Measurements from ENCODE around the gene ZNF827.

DNA sequence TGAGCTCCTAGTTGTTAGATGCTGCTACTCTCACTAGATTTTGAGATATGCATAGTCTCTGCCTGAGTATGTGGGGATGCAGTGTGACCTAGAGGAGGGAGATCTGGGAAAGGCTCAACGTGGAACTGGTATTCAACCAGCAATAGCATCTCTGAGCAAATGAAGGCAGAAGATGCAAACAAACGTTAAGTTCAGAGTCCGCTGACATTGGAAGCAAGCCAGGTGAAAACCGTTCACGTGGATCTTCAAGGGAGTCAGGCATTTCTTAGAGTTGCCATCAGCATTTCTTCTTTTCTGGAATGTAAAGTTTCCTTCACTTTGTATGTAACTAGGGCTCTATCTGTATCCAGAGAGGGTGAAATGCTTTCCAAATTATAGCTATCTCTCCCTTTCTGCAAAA, 198.8 kb downstream of the ZNF827 start:
- TF ChIP-seq CTCF (IDR thresholded peaks at IDR 0.05): no peak
- no peak for TF ChIP-seq POLR2AphosphoS5 (IDR thresholded peaks at IDR 0.05)

Data from gastroesophageal sphincter (tissue), 3 donors.